Neural cell (in vitro differentiated cells): ENCODE measurements around the gene MALSU1. TPM values are rescaled to one million over a fixed set of nuclear protein-coding genes. Genes with fewer than 3 reads are reported as not detected.

Source experiments
- H2AFZ ChIP-seq: fragments of 200-600, 300-800 bp; sonication (generic), shearing (Covaris generic); 2 replicates; pipeline ENCODE4 v1.6.0; 2014; ENCODE audit warnings: low read depth, mild to moderate bottlenecking, antibody characterized with exemption, low read length, moderate library complexity
- H3F3A ChIP-seq: fragments of 200-600 bp; shearing (Covaris generic); 2 replicates; pipeline ENCODE4 v1.6.1; 2016; ENCODE audit warnings: mild to moderate bottlenecking, moderate library complexity, mixed read lengths, antibody characterized with exemption, low read length; ENCODE audit not compliant: insufficient read depth, poor library complexity, severe bottlenecking
- H3K27ac ChIP-seq: fragments of 200-600, 300-800 bp; sonication (generic), shearing (Covaris generic); 2 replicates; pipeline ENCODE4 v1.5.1; 2014; ENCODE audit warnings: mild to moderate bottlenecking, low read length, moderate library complexity
- H3K27me3 ChIP-seq: fragments of 300-800, 200-600 bp; sonication (generic), shearing (Covaris generic); 2 replicates; pipeline ENCODE4 v1.6.0; 2014; ENCODE audit warnings: mild to moderate bottlenecking, low read depth, low read length, moderate library complexity; ENCODE audit not compliant: insufficient read depth
- H3K36me3 ChIP-seq: fragments of 300-800, 200-600 bp; sonication (generic), shearing (Covaris generic); 2 replicates; pipeline ENCODE4 v1.5.1; 2014; ENCODE audit warnings: mild to moderate bottlenecking, antibody characterized with exemption, low read length, moderate library complexity; ENCODE audit not compliant: insufficient read depth
- H3K4me2 ChIP-seq: fragments of 300-800, 200-600 bp; sonication (generic), shearing (Covaris generic); 2 replicates; pipeline ENCODE4 v1.6.0; 2014; ENCODE audit warnings: mild to moderate bottlenecking, low read length
- H3K4me3 ChIP-seq: fragments of 300-800, 200-600 bp; sonication (generic), shearing (Covaris generic); 2 replicates; pipeline ENCODE4 v1.5.1; 2014; ENCODE audit warnings: mild to moderate bottlenecking, low read length, moderate library complexity
- H3K79me2 ChIP-seq: fragments of 200-600 bp; shearing (Covaris generic); replicated peaks from 2 replicates; pipeline ENCODE4 v1.6.0; 2014; ENCODE audit warnings: mild to moderate bottlenecking, low read length, moderate library complexity; ENCODE audit not compliant: insufficient read depth
- H3K9ac ChIP-seq: fragments of 300-800, 200-600 bp; sonication (generic), shearing (Covaris generic); 2 replicates; pipeline ENCODE4 v1.6.1; 2016; ENCODE audit warnings: mild to moderate bottlenecking, low read length, mixed read lengths
- H3K9me2 ChIP-seq: fragments of 200-600 bp; shearing (Covaris generic); 2 replicates; pipeline ENCODE4 v1.6.1; 2016; ENCODE audit warnings: mild to moderate bottlenecking, low read length, mixed read lengths; ENCODE audit not compliant: insufficient read depth
- H3K9me3 ChIP-seq: fragments of 200-600, 300-800 bp; sonication (generic), shearing (Covaris generic); 2 replicates; pipeline ENCODE4 v1.6.1; 2016; ENCODE audit warnings: mild to moderate bottlenecking, mixed run types, low read length, moderate library complexity, mixed read lengths
- H4K20me1 ChIP-seq: fragments of 200-600 bp; shearing (Covaris generic); 2 replicates; pipeline ENCODE4 v1.6.1; 2016; ENCODE audit warnings: mild to moderate bottlenecking, mixed run types; ENCODE audit not compliant: insufficient read depth
- EP300 ChIP-seq: fragments of 450-650 bp; conservative IDR thresholded peaks from 2 replicates; pipeline ENCODE4 v1.6.1; 2014; ENCODE audit warnings: antibody characterized with exemption, mild to moderate bottlenecking, moderate library complexity; ENCODE audit not compliant: poor library complexity, severe bottlenecking
- MXI1 ChIP-seq: fragments of 450-650 bp; conservative IDR thresholded peaks from 2 replicates; pipeline ENCODE4 v1.6.1; 2014; ENCODE audit warnings: antibody characterized with exemption, mild to moderate bottlenecking; ENCODE audit not compliant: poor library complexity, severe bottlenecking
- POLR2AphosphoS5 ChIP-seq: IDR thresholded peaks from 2 replicates; pipeline ENCODE4 v1.6.1; 2012
- RAD21 ChIP-seq: fragments of 450-650 bp; conservative IDR thresholded peaks from 2 replicates; pipeline ENCODE4 v1.6.1; 2014; ENCODE audit warnings: antibody characterized with exemption, mild to moderate bottlenecking, moderate library complexity
- polyA plus RNA-seq: library from polyadenylated mRNA; depleted of rRNA; stranded (reverse); fragments of >200 nt; gene quantifications from 2 replicates; pipeline ENCODE4 v1.2.3, GENCODE V29; 2014
- TF ChIP-seq, protein P1 (sequence below): IDR thresholded peaks from 2 replicates; pipeline ENCODE4 v1.6.1; 2012; ENCODE audit warnings: borderline replicate concordance
- TF ChIP-seq, protein P2 (sequence below): fragments of 450-650 bp; IDR thresholded peaks from 2 replicates; pipeline ENCODE4 v1.5.1; 2014; ENCODE audit warnings: antibody characterized with exemption, mild to moderate bottlenecking, moderate library complexity; ENCODE audit not compliant: poor library complexity, severe bottlenecking

MALSU1 gene
- polyA plus RNA-seq, 1 donor from 2014 or later = 77.8 TPM

DNA sequence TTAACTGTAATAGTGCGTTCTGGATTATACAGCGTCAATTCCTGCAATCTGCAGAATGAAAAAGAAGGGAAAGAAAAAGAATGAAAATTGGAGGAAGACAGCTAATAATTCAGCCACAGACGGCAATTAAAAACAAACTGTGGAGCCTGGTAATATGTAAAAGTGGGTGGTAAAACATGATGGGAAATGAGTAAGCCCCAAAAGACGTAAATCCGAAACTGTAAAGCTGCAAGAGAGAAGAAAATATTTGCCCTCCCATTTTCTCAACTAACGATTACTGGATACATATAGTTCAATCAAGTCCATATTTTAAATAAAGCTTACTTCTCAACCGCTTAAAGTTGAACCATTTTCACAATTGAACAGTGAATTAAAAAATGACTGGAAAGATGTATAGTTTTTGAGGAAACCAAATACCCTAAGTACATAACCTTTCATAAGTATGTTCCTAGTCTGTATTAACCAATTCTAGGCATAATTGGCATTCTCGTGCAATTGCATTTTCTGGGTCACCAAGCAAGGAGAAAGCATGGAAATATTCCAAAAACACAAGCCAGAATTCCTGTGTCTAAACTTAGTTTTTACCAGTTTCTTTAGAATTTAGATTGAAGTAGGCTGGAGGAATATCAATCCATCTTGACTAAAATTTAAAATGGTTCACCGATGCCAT is 44.8 kb downstream of the MALSU1 start:
- Histone ChIP-seq H3K9me3 (no peaks in the 10 kb centered on the region), H3K27me3 (no peaks in the 10 kb centered on the region), H3K9me2 (no peaks in the 10 kb centered on the region), H3K36me3 (peaks cover 4% of the 10 kb centered on the region), H3F3A (no peaks in the 10 kb centered on the region), H3K4me3 (no peak overlapping the region), H4K20me1 (no peaks in the 10 kb centered on the region), H3K79me2 (no peaks in the 10 kb centered on the region), H3K9ac (no peak overlapping the region), H2AFZ (no peak overlapping the region), H3K27ac (no peak overlapping the region), H3K4me2 (no peak overlapping the region)
- TF ChIP-seq POLR2AphosphoS5 (no peak), MXI1 (no peak), RAD21 (no peak), EP300 (no peak)
- TF ChIP-seq, protein P1, sequence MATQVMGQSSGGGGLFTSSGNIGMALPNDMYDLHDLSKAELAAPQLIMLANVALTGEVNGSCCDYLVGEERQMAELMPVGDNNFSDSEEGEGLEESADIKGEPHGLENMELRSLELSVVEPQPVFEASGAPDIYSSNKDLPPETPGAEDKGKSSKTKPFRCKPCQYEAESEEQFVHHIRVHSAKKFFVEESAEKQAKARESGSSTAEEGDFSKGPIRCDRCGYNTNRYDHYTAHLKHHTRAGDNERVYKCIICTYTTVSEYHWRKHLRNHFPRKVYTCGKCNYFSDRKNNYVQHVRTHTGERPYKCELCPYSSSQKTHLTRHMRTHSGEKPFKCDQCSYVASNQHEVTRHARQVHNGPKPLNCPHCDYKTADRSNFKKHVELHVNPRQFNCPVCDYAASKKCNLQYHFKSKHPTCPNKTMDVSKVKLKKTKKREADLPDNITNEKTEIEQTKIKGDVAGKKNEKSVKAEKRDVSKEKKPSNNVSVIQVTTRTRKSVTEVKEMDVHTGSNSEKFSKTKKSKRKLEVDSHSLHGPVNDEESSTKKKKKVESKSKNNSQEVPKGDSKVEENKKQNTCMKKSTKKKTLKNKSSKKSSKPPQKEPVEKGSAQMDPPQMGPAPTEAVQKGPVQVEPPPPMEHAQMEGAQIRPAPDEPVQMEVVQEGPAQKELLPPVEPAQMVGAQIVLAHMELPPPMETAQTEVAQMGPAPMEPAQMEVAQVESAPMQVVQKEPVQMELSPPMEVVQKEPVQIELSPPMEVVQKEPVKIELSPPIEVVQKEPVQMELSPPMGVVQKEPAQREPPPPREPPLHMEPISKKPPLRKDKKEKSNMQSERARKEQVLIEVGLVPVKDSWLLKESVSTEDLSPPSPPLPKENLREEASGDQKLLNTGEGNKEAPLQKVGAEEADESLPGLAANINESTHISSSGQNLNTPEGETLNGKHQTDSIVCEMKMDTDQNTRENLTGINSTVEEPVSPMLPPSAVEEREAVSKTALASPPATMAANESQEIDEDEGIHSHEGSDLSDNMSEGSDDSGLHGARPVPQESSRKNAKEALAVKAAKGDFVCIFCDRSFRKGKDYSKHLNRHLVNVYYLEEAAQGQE = no peak

DNA sequence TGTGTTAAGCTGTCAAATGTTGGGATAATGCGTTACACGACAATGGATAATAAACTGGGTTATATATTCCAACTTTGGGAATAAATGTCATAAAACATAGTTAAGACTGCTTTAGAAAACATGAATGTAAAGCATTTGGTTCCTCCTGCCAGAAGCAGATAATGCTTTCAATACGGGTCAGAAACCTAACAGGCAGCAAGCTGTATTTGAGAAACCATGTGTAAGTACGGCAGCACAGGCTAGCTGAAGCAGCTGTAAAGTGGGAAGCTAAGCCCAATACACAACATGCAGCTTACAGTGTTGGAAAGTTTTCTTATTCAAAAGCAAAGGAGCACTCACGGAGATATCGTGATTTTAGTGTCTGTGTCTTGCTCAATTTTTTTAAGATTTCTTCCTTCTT is 46.5 kb downstream of the MALSU1 start:
- Histone ChIP-seq H3K27ac (no peak overlapping the region), H3K4me2 (no peak overlapping the region), H2AFZ (no peak overlapping the region), H3F3A (peaks cover 3% of the 10 kb centered on the region), H3K9ac (no peak overlapping the region), H3K9me3 (no peaks in the 10 kb centered on the region), H3K9me2 (no peaks in the 10 kb centered on the region), H3K4me3 (no peak overlapping the region), H3K36me3 (peaks cover 4% of the 10 kb centered on the region), H3K79me2 (no peaks in the 10 kb centered on the region), H4K20me1 (no peaks in the 10 kb centered on the region), H3K27me3 (no peaks in the 10 kb centered on the region)
- TF ChIP-seq, protein P2, sequence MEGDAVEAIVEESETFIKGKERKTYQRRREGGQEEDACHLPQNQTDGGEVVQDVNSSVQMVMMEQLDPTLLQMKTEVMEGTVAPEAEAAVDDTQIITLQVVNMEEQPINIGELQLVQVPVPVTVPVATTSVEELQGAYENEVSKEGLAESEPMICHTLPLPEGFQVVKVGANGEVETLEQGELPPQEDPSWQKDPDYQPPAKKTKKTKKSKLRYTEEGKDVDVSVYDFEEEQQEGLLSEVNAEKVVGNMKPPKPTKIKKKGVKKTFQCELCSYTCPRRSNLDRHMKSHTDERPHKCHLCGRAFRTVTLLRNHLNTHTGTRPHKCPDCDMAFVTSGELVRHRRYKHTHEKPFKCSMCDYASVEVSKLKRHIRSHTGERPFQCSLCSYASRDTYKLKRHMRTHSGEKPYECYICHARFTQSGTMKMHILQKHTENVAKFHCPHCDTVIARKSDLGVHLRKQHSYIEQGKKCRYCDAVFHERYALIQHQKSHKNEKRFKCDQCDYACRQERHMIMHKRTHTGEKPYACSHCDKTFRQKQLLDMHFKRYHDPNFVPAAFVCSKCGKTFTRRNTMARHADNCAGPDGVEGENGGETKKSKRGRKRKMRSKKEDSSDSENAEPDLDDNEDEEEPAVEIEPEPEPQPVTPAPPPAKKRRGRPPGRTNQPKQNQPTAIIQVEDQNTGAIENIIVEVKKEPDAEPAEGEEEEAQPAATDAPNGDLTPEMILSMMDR = no peak
- TF ChIP-seq, protein P1 = no peak
